IPS-18a (cell line): Measurements from ENCODE around the gene GPN1.

Experiments used
- H3K27ac ChIP-seq: one replicate; pipeline ENCODE4 v1.5.1; 2013; ENCODE audit warnings: low read length
- H3K27me3 ChIP-seq: one replicate; pipeline ENCODE4 v1.6.1; 2013; ENCODE audit warnings: mild to moderate bottlenecking, low read length; ENCODE audit not compliant: control insufficient read depth, insufficient read depth
- H3K36me3 ChIP-seq: one replicate; pipeline ENCODE4 v1.6.1; 2013; ENCODE audit warnings: low read depth, low read length; ENCODE audit not compliant: control insufficient read depth
- H3K4me1 ChIP-seq: one replicate; pipeline ENCODE4 v1.6.1; 2013; ENCODE audit warnings: low read depth, low read length; ENCODE audit not compliant: control insufficient read depth
- H3K4me3 ChIP-seq: one replicate; pipeline ENCODE4 v1.5.1; 2013; ENCODE audit warnings: low read length
- H3K9ac ChIP-seq: one replicate; pipeline ENCODE4 v1.6.1; 2013; ENCODE audit warnings: mild to moderate bottlenecking, low read length, moderate library complexity
- H3K9me3 ChIP-seq: one replicate; pipeline ENCODE4 v1.6.1; 2013; ENCODE audit warnings: low read depth, low read length; ENCODE audit not compliant: control insufficient read depth

GPN1 gene

GRCh38 chr2:27628767-27629709 is at the start of gene GPN1, which contains the start of gene CCDC121:
GPN1 (plus strand) TSS chr2:27629050; CDS start chr2:27629059, 9 bp downstream.
CCDC121 (minus strand) TSS chr2:27629012; CDS start chr2:27627799, 1,213 bp downstream.
- Histone ChIP-seq H3K27me3 (no peaks in the 10 kb centered on the region), H3K4me1 (peaks cover 4% of the 10 kb centered on the region), H3K27ac (peak within 1 kb of the TSS; percentile 69), H3K4me3 (peak within 1 kb of the TSS; percentile 84), H3K9me3 (no peaks in the 10 kb centered on the region), H3K36me3 (peaks cover 27% of the 10 kb centered on the region), H3K9ac (peak within 1 kb of the TSS; percentile 93)

- peaks cover 8% of the 10 kb centered on the region for H3K27me3 ChIP-seq
- no peak overlapping the region for H3K9ac ChIP-seq
- no peak overlapping the region for H3K27ac ChIP-seq
- H3K9me3 ChIP-seq: no peaks in the 10 kb centered on the region
- H3K36me3 ChIP-seq: no peaks in the 10 kb centered on the region
- H3K4me1 ChIP-seq: peaks cover 5% of the 10 kb centered on the region
- H3K4me3 ChIP-seq: no peak overlapping the region
Observed at GRCh38 chr2:27581417-27582128, 47.3 kb upstream of the GPN1 start.

GRCh38 chr2:27582129-27582694 is 46.6 kb upstream of the GPN1 start:
- H3K36me3 ChIP-seq: no peaks in the 10 kb centered on the region
- H3K9me3 ChIP-seq: no peaks in the 10 kb centered on the region
- peak overlapping the region; percentile 78 for H3K9ac ChIP-seq
- peaks cover 8% of the 10 kb centered on the region for H3K27me3 ChIP-seq
- no peak overlapping the region for H3K27ac ChIP-seq
- peaks cover 5% of the 10 kb centered on the region for H3K4me1 ChIP-seq
- H3K4me3 ChIP-seq: peak overlapping the region; percentile 86

- H3K9ac ChIP-seq: peak within 1 kb of the TSS; percentile 78
- peaks cover 5% of the 10 kb centered on the region for H3K4me1 ChIP-seq
- H3K4me3 ChIP-seq: peak within 1 kb of the TSS; percentile 86
- peak within 1 kb of the TSS; percentile 5 for H3K27ac ChIP-seq
- peaks cover 8% of the 10 kb centered on the region for H3K27me3 ChIP-seq
- H3K9me3 ChIP-seq: no peaks in the 10 kb centered on the region
- H3K36me3 ChIP-seq: no peaks in the 10 kb centered on the region
Observed at GRCh38 chr2:27582695-27583389, 46.0 kb upstream of the GPN1 start, which contains the start of gene ZNF512. ZNF512 (plus strand) TSS chr2:27583042; CDS start chr2:27583113, 71 bp downstream.

GRCh38 chr2:27583390-27583915 is 45.4 kb upstream of the GPN1 start:
- peak overlapping the region; percentile 86 for H3K4me3 ChIP-seq
- H3K36me3 ChIP-seq: no peaks in the 10 kb centered on the region
- H3K4me1 ChIP-seq: peaks cover 5% of the 10 kb centered on the region
- H3K27me3 ChIP-seq: peaks cover 8% of the 10 kb centered on the region
- peak overlapping the region; percentile 78 for H3K9ac ChIP-seq
- peak overlapping the region; percentile 5 for H3K27ac ChIP-seq
- no peaks in the 10 kb centered on the region for H3K9me3 ChIP-seq

GRCh38 chr2:27584597-27584996 is 44.3 kb upstream of the GPN1 start:
- no peak overlapping the region for H3K27ac ChIP-seq
- H3K4me1 ChIP-seq: peaks cover 5% of the 10 kb centered on the region
- no peaks in the 10 kb centered on the region for H3K36me3 ChIP-seq
- H3K27me3 ChIP-seq: peaks cover 8% of the 10 kb centered on the region
- H3K9me3 ChIP-seq: no peaks in the 10 kb centered on the region
- H3K4me3 ChIP-seq: no peak overlapping the region
- no peak overlapping the region for H3K9ac ChIP-seq

- Histone ChIP-seq H3K4me1 (peaks cover 5% of the 10 kb centered on the region), H3K27me3 (peaks cover 2% of the 10 kb centered on the region), H3K36me3 (no peaks in the 10 kb centered on the region), H3K9ac (no peak overlapping the region), H3K27ac (no peak overlapping the region), H3K9me3 (no peaks in the 10 kb centered on the region), H3K4me3 (no peak overlapping the region)
Observed at GRCh38 chr2:27587025-27587424, 41.8 kb upstream of the GPN1 start.

GRCh38 chr2:27588308-27588707 is 40.5 kb upstream of the GPN1 start:
- Histone ChIP-seq H3K9ac (no peak overlapping the region), H3K36me3 (no peaks in the 10 kb centered on the region), H3K4me1 (peaks cover 5% of the 10 kb centered on the region), H3K27me3 (no peaks in the 10 kb centered on the region), H3K9me3 (peaks cover 1% of the 10 kb centered on the region), H3K4me3 (no peak overlapping the region), H3K27ac (no peak overlapping the region)

GRCh38 chr2:27591745-27592144 is 37.1 kb upstream of the GPN1 start:
- H3K36me3 ChIP-seq: no peaks in the 10 kb centered on the region
- H3K27me3 ChIP-seq: no peaks in the 10 kb centered on the region
- no peak overlapping the region for H3K4me3 ChIP-seq
- H3K9me3 ChIP-seq: peaks cover 8% of the 10 kb centered on the region
- no peak overlapping the region for H3K9ac ChIP-seq
- H3K27ac ChIP-seq: no peak overlapping the region
- H3K4me1 ChIP-seq: no peaks in the 10 kb centered on the region

GRCh38 chr2:27593240-27593639 is 35.6 kb upstream of the GPN1 start:
- H3K4me3 ChIP-seq: no peak overlapping the region
- no peak overlapping the region for H3K27ac ChIP-seq
- H3K9me3 ChIP-seq: peaks cover 8% of the 10 kb centered on the region

More at GRCh38 chr2:27593240-27593639, 35.6 kb upstream of the GPN1 start:
- no peaks in the 10 kb centered on the region for H3K4me1 ChIP-seq
- no peaks in the 10 kb centered on the region for H3K36me3 ChIP-seq
- H3K27me3 ChIP-seq: no peaks in the 10 kb centered on the region
- H3K9ac ChIP-seq: no peak overlapping the region
